BJ (cell line): ENCODE data around the gene LINGO4. TPM values are rescaled to one million over a fixed set of nuclear protein-coding genes. Genes with fewer than 3 reads are reported as not detected.

Experiments
- CTCF ChIA-PET: fragments of 350-600 bp; formaldehyde crosslinking; extraction: SDS; loops from one replicate; lab custom pipeline; 2021; ENCODE audit warnings: antibody characterized with exemption, inconsistent platforms; lab: Yijun Ruan, JAX
- POLR2A ChIA-PET: fragments of 300-600 bp; sonication (Branson Sonifier 250); formaldehyde crosslinking; extraction: SDS; loops from one replicate; lab custom pipeline; 2021; ENCODE audit warnings: antibody characterized with exemption; lab: Charles Lee
- DNase-seq: peaks from one replicate; pipeline ENCODE4 v3.0.0-alpha.2; 2011; ENCODE audit warnings: low read depth
- H3K27me3 ChIP-seq: 2 replicates; pipeline ENCODE4 v1.6.0; 2011; ENCODE audit warnings: low read length; ENCODE audit not compliant: control insufficient read depth, insufficient read depth
- H3K36me3 ChIP-seq: 2 replicates; pipeline ENCODE4 v1.5.1; 2011; ENCODE audit warnings: low read length; ENCODE audit not compliant: control insufficient read depth, insufficient read depth
- H3K4me3 ChIP-seq: 2 replicates; pipeline ENCODE4 v1.5.1; 2011; ENCODE audit warnings: low read depth, mild to moderate bottlenecking, control low read depth, low read length
- polyA plus RNA-seq: library from polyadenylated mRNA; depleted of rRNA; stranded (reverse); fragments of >200 nt; gene quantifications from 2 replicates; pipeline ENCODE4 v1.2.3, GENCODE V29; 2011
- TF ChIP-seq, protein P1 (sequence below): IDR thresholded peaks from 2 replicates; pipeline ENCODE4 v1.5.1; 2011; ENCODE audit warnings: low read depth, mild to moderate bottlenecking, control low read depth, inconsistent platforms, low read length, moderate library complexity; ENCODE audit not compliant: insufficient read depth

Gene LINGO4
- polyA plus RNA-seq, 1 experiment: not detected

DNA sequence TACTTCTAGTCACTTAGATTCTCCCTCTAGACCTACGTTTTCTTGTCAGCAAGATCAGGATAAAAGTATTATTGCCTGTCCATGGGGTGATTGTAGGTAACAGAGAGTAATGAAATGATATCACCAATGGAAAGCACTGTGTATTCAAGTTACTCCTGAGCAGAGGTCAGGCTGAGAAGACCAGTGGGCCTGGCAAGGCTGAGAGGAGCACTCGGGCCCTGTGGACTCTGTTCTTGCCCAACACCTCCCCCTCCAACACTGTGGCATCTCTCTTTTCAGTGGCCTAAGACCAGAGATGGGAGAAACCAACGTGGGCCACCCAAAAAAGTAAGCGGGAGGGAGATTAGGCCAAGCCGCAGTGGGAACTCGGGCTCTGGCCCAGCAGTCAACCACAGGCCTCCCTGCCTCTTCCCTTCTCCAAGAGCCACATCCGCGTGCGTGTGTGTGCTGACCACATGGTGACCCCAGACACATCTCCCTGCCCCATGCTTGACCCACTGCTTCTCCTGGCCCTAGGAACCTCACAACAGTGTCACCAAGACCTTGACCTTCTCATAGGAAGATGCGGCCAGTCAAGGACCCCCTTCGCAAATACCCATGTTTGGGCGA is 14.1 kb upstream of the LINGO4 start:
- Histone ChIP-seq H3K4me3 (no peak overlapping the region), H3K27me3 (peaks cover 24% of the 10 kb centered on the region), H3K36me3 (no peaks in the 10 kb centered on the region)
- CTCF ChIA-PET: no interaction called here
- POLR2A ChIA-PET: no interaction called here
- DNase-seq: no peak
- TF ChIP-seq, protein P1, sequence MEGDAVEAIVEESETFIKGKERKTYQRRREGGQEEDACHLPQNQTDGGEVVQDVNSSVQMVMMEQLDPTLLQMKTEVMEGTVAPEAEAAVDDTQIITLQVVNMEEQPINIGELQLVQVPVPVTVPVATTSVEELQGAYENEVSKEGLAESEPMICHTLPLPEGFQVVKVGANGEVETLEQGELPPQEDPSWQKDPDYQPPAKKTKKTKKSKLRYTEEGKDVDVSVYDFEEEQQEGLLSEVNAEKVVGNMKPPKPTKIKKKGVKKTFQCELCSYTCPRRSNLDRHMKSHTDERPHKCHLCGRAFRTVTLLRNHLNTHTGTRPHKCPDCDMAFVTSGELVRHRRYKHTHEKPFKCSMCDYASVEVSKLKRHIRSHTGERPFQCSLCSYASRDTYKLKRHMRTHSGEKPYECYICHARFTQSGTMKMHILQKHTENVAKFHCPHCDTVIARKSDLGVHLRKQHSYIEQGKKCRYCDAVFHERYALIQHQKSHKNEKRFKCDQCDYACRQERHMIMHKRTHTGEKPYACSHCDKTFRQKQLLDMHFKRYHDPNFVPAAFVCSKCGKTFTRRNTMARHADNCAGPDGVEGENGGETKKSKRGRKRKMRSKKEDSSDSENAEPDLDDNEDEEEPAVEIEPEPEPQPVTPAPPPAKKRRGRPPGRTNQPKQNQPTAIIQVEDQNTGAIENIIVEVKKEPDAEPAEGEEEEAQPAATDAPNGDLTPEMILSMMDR: no peak

DNA sequence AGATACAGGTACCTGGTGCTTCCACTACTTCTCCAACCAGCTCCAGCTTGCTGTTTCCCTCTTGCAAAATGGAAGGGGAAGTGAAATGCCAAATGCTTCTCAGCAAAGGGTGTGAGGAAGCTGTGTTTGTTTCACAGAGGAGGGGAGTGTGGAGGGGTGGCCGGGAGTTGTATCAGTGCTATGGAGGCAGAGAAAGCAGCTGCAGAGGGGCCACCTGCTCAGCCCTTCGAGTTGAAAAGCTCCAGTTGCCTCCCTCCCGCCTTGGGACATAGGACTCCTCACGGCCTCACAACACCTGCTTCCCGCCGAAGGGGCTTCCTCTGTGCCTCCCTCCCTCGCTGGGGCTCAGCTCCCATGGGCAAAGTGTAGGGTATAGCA is 12.1 kb upstream of the LINGO4 start:
- TF ChIP-seq, protein P1: no peak
- H3K4me3 ChIP-seq: no peak overlapping the region
- H3K27me3 ChIP-seq: peaks cover 28% of the 10 kb centered on the region
- ChIA-PET POLR2A (no interaction called here), CTCF (interaction anchor here (1.0 kb wide), 1 partner anchor 119 kb away, joined by 3 read pairs; no protein-coding TSS in a partner anchor)
- DNase-seq: no peak
- no peaks in the 10 kb centered on the region for H3K36me3 ChIP-seq

DNA sequence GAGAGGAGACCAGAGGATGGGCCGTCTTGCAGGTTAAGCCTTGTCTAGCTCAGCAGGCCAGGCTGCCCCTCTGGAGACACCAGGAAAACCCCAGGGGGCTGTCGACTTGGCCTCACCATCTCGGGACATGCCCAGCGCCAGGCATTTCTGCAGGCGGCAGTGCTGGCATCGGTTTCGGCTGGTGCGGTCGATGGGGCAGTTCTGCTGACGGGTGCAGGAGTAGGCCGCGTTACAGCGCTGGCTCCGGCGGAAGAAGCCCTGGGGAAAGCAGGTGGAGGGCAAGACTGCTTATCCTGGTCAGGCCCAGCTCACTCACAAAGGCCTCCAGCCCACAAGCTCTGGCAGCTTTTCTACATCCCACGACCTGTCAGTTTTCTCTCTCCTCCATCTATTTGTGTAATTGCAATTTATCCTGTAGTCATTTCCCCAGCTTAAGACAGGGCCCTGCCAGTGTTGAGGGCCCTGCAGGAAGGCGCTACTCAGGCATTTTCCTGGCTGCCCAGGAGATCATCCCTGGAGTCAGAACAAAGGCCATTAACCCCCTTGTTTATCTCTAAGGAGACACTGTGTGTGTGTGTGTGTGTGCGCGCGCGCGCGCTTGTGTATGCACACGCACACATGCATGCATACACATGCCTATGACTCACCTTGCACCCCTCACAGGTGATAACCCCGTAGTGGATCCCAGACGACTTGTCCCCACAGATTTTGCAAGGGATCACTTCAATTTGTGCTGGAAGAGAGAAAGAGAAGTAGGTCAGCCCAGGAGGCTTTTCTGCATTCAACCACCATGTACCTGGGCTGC is 11.5 kb upstream of the LINGO4 start:
- no peak for DNase-seq
- ChIA-PET CTCF (interaction anchor here (1.0 kb wide), 1 partner anchor 118 kb away, joined by 3 read pairs; no protein-coding TSS in a partner anchor), POLR2A (no interaction called here)

DNA sequence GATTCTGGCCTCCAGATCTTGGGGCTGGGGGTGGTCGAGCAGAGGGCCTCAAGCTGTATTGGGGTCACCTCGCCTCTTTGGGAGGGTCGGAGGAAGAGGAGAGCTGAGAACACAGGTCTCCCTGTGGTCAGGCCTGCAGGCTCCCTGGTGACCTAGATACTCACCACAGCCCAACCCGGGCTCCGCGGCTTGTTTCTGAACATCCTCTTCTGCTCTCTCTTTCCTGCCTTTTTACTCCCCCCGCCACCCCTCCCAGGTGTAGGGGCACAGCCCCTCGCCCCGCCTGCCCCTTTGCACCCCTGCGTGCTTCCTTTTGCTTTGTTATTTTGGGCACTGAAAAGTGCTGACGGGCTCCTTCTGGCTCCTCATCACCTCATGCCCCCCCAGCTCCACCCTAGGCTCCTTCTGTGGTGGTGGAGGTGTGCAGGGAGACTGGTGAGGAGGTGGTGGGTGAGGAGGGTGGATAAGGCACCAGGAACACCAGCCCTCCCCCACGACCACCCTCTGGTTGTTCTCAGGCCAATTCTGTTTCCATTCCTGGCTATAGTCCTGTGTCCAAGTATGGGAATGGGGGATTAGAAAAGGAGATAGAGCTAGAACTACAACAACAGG is 10.6 kb upstream of the LINGO4 start:
- H3K4me3 ChIP-seq: no peak overlapping the region
- ChIA-PET POLR2A (no interaction called here), CTCF (no interaction called here)
- peaks cover 28% of the 10 kb centered on the region for H3K27me3 ChIP-seq
- TF ChIP-seq, protein P1: no peak
- no peaks in the 10 kb centered on the region for H3K36me3 ChIP-seq
- DNase-seq: no peak

More for the DNA sequence above, 11.5 kb upstream of the LINGO4 start:
- Histone ChIP-seq H3K36me3 (no peaks in the 10 kb centered on the region), H3K4me3 (no peak overlapping the region), H3K27me3 (peaks cover 28% of the 10 kb centered on the region)
- TF ChIP-seq, protein P1: no peak

DNA sequence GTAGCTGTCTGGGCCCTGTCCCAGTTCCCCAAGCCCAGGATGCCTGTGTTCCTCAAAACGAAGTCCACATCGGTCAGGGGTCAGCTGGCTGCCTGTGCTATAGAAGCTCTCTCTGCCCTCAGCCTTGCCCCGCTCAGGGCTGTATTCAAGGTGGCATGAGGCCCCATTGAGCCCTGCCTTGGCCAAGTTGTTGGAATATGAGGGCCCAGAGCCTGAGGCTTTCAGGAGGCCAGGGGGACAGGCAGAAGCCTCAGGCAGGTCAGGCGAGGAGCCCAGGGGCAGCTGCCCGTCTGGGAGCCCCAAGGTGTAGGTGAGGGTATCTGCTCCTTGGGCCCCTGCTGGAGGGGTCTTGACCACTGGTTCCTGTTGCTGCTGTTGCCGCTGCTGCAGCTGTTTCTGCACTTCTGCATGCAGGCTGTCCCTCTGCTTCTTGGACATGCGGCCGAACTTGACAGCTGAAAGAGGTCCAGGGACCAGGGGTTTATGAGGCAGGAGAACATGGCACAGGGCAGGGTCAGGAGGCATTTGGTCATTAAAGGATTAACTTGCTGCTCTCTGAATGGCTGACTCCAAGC is 9.8 kb upstream of the LINGO4 start:
- peaks cover 28% of the 10 kb centered on the region for H3K27me3 ChIP-seq
- TF ChIP-seq, protein P1: no peak
- DNase-seq: no peak
- CTCF ChIA-PET: no interaction called here
- H3K4me3 ChIP-seq: no peak overlapping the region
- POLR2A ChIA-PET: no interaction called here
- no peaks in the 10 kb centered on the region for H3K36me3 ChIP-seq
